ENCODE measurements around the gene CELA1. TPM values are rescaled to one million over a fixed set of nuclear protein-coding genes. Genes with fewer than 3 reads are reported as not detected.

Gene CELA1
- total RNA-seq, 2 donors from 2014 or later: not detected

DNA sequence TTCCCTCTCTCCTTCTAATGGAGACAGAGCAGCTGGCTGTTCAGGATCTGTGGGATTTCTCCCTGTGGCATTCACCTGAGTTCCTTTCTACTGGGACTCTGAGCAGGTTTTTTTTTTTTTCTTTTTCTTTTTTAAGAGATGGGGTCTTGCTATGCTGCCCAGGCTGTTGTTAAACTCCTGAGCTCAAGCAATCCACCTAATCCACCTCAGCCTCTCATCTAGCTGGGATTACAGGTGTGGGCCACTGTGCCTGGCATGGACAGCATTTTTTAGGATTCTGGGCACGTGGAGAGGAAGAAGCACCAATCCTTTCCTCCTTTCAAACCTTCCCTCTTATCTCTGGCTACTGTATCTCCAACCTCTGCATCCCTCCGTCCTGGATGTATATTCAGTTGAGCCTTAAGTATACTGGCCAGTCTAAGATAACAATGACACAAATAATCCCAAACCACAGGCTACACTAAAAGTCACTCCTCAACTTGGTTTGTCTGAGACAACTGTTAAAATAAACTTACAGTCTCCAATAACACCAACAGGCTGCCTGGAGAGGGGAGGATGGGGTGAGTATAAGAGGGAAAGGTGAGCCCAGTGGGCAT is 16.4 kb upstream of the CELA1 start:
- no peaks in the 10 kb centered on the region for H3K27me3 ChIP-seq (replicated peaks; ENCODE audit: insufficient read depth)
- intact Hi-C loops (cut with DNase I): no loop called here
- DNase-seq (ENCODE audit: low spot score): no peak
- H3K9me3 ChIP-seq: no peaks in the 10 kb centered on the region
- 80% methylated on average over 2 of the region's 2 CpGs for WGBS
- H3K4me1 ChIP-seq (replicated peaks): no peaks in the 10 kb centered on the region
- no peak overlapping the region for H3K4me3 ChIP-seq
- no peaks in the 10 kb centered on the region for H3K36me3 ChIP-seq
- TF ChIP-seq POLR2A (IDR thresholded peaks at IDR 0.05) (no peak), POLR2AphosphoS5 (IDR thresholded peaks at IDR 0.05) (no peak)
- TF ChIP-seq, protein P1, sequence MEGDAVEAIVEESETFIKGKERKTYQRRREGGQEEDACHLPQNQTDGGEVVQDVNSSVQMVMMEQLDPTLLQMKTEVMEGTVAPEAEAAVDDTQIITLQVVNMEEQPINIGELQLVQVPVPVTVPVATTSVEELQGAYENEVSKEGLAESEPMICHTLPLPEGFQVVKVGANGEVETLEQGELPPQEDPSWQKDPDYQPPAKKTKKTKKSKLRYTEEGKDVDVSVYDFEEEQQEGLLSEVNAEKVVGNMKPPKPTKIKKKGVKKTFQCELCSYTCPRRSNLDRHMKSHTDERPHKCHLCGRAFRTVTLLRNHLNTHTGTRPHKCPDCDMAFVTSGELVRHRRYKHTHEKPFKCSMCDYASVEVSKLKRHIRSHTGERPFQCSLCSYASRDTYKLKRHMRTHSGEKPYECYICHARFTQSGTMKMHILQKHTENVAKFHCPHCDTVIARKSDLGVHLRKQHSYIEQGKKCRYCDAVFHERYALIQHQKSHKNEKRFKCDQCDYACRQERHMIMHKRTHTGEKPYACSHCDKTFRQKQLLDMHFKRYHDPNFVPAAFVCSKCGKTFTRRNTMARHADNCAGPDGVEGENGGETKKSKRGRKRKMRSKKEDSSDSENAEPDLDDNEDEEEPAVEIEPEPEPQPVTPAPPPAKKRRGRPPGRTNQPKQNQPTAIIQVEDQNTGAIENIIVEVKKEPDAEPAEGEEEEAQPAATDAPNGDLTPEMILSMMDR (IDR thresholded peaks at IDR 0.05): no peak
- no peak overlapping the region for H3K27ac ChIP-seq

DNA sequence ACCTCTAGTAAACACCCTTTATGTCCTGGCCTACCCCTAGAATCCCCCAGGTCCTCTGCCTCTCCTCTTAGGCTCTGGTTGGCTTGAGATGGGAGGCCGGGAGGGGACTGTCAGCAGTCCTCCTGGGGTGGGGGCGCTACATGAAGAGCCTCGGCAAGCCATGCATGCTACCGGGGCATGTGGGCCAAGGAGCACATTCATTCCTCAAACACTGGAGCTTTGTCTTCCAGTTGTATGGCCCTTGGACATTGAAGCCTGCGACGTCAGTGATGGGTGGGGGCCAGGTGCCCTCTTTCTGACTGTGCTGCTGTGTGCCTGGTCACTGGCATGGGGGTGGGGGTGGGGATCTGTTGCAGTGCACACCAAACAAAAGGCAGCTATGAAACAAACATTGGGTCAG is 15.8 kb upstream of the CELA1 start:
- Histone ChIP-seq H3K9me3 (no peaks in the 10 kb centered on the region), H3K27ac (no peak overlapping the region), H3K36me3 (no peaks in the 10 kb centered on the region), H3K4me3 (no peak overlapping the region), H3K4me1 (replicated peaks) (no peaks in the 10 kb centered on the region), H3K27me3 (replicated peaks; ENCODE audit: insufficient read depth) (no peaks in the 10 kb centered on the region)
- no peak for DNase-seq (ENCODE audit: low spot score)
- intact Hi-C loops (cut with DNase I): no loop called here
- TF ChIP-seq POLR2A (IDR thresholded peaks at IDR 0.05): no peak
- TF ChIP-seq, protein P1 (IDR thresholded peaks at IDR 0.05): no peak
- no peak for TF ChIP-seq POLR2AphosphoS5 (IDR thresholded peaks at IDR 0.05)
- WGBS: 84% methylated on average over 6 of the region's 6 CpGs

DNA sequence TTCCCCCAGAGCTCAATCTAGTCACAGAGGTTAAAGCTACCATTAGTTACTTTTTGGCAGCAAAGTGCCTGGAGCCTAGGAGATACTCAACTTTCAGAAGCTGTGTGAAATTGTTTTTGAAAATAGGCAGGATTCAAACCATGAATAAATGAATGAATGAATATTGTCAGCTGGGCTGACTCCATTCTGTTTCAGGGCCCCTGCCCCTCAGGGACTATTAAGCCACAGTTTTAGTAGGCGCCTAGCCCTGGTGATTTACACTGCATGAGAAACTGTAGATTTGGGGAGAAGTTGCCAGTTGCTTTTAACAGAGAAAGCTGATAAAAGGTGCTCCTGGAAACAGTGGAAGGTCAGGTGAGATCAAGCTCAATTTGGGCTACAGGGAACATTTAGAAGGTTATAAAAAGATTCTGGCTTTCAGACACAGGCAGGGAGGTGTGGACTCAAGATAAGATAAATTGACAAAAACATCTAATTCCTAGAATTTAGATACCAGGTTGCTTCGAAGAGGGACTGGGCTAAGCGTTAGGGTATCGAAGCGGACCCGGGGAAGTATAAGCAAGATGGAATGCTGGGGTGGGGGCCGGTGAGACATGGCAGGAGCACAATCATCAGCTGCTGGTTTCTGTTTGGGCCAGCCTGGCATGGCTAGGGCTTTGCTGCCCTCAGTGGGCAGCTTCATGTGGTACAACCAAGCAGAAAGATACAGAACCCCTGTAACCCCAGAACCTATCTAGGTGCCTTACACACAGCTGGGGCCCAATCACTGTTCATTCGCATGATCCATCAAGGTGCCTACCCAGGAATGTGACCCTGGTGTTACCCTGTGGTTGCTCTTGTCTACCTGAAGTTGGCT is 14.9 kb upstream of the CELA1 start:
- H3K27me3 ChIP-seq (replicated peaks; ENCODE audit: insufficient read depth): no peaks in the 10 kb centered on the region
- H3K9me3 ChIP-seq: no peaks in the 10 kb centered on the region
- intact Hi-C loops (cut with DNase I): no loop called here
- no peaks in the 10 kb centered on the region for H3K36me3 ChIP-seq
- H3K4me3 ChIP-seq: no peak overlapping the region
- TF ChIP-seq, protein P1 (IDR thresholded peaks at IDR 0.05): no peak
- TF ChIP-seq POLR2A (IDR thresholded peaks at IDR 0.05) (no peak), POLR2AphosphoS5 (IDR thresholded peaks at IDR 0.05) (no peak)
- no peak overlapping the region for H3K27ac ChIP-seq
- H3K4me1 ChIP-seq (replicated peaks): no peaks in the 10 kb centered on the region
- WGBS: 92% methylated on average over 8 of the region's 8 CpGs
- no peak for DNase-seq (ENCODE audit: low spot score)

DNA sequence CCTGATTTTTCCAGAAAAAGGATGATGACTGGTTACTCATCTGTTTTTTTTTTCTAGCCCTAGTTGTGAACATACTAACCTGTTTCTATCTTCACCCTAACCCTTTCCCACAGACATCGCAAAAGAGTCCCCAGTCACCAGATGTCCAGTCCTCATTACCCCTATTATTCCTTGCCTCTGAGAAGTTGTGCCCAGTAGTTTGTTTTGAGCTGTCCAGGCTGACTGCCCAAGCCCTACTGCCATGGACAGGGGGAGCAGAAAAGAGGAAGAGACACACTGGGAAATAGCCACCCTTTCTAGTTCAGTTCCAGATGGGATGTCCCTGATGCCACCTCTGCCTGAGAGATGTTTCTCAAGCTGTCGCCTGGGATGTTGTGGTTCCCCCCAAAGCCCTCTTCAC is 13.8 kb upstream of the CELA1 start:
- Histone ChIP-seq H3K9me3 (no peaks in the 10 kb centered on the region), H3K27ac (no peak overlapping the region), H3K27me3 (replicated peaks; ENCODE audit: insufficient read depth) (no peaks in the 10 kb centered on the region), H3K36me3 (no peaks in the 10 kb centered on the region), H3K4me3 (no peak overlapping the region), H3K4me1 (replicated peaks) (no peaks in the 10 kb centered on the region)
- intact Hi-C loops (cut with DNase I): no loop called here
- DNase-seq (ENCODE audit: low spot score): no peak
- TF ChIP-seq, protein P1 (IDR thresholded peaks at IDR 0.05): no peak
- TF ChIP-seq POLR2A (IDR thresholded peaks at IDR 0.05) (no peak), POLR2AphosphoS5 (IDR thresholded peaks at IDR 0.05) (no peak)
- WGBS: 100% methylated on average over 2 of the region's 2 CpGs

DNA sequence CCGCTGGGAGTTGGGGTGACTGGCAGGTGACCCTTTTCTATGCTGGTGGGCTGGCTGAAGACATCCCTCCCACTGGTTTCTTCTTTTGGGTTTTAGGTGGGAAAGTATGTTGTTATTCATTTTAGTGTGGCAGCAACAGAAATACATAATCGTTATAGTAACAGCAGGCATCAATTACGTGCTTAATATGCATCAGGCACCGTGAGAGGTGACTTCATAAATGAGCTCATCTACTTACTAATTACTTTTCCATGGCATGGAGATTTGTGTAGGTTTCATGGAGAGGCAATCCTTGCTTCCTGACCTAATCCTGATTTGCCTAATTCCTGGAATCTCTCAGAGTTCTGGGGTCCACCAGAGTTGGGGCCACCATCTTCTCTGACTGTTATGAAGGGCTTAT is 13.4 kb upstream of the CELA1 start:
- Histone ChIP-seq H3K4me1 (replicated peaks) (no peaks in the 10 kb centered on the region), H3K36me3 (no peaks in the 10 kb centered on the region), H3K27me3 (replicated peaks; ENCODE audit: insufficient read depth) (no peaks in the 10 kb centered on the region), H3K9me3 (no peaks in the 10 kb centered on the region), H3K4me3 (no peak overlapping the region), H3K27ac (no peak overlapping the region)
- intact Hi-C loops (cut with DNase I): no loop called here
- DNase-seq (ENCODE audit: low spot score): no peak
- WGBS: 86% methylated on average over 4 of the region's 4 CpGs
- TF ChIP-seq POLR2A (IDR thresholded peaks at IDR 0.05) (no peak), POLR2AphosphoS5 (IDR thresholded peaks at IDR 0.05) (no peak)
- TF ChIP-seq, protein P1 (IDR thresholded peaks at IDR 0.05): no peak
